Neural progenitor cell (in vitro differentiated cells): Measurements from ENCODE around the gene CDCA8.

ENCODE experiments used
- CTCF ChIP-seq: fragments of 200-600 bp; sonication (generic); IDR thresholded peaks from 2 replicates; pipeline ENCODE4 v1.5.1; 2017; ENCODE audit warnings: antibody characterized with exemption, mild to moderate bottlenecking
- EZH2phosphoT487 ChIP-seq: fragments of 200-600 bp; sonication (generic); IDR thresholded peaks from 2 replicates; pipeline ENCODE4 v1.6.1; 2017; ENCODE audit warnings: antibody characterized with exemption

- no peak for TF ChIP-seq CTCF
- no peak for TF ChIP-seq EZH2phosphoT487
Observed at GRCh38 chr1:37746806-37747205, 54.5 kb downstream of the CDCA8 start.
